Breast epithelium (tissue), 4 donors: Measurements from ENCODE around the gene RIF1. TPM values are rescaled to one million over a fixed set of nuclear protein-coding genes. Genes with fewer than 3 reads are reported as not detected.

Experiments
- DNase-seq, 2 donors: peaks; one replicate each; pipeline ENCODE4 v3.0.0-alpha.2; 2019; ENCODE audit warnings: low spot score in 2 of 2
- H3K27ac ChIP-seq, 2 donors: fragments of 200-600 bp; sonication (generic) in 1 of 2; one replicate each; pipeline ENCODE4 v1.5.1; 2016 to 2019; ENCODE audit warnings: mild to moderate bottlenecking in 1 of 2
- H3K27me3 ChIP-seq, 2 donors: fragments of 200-600 bp; sonication (generic) in 1 of 2; one replicate each; pipeline versions ENCODE4 v1.5.1 to v1.6.0; 2017 to 2019; ENCODE audit warnings: control low read depth in 1 of 2, mild to moderate bottlenecking in 1 of 2
- H3K36me3 ChIP-seq: fragments of 200-600 bp; one replicate; pipeline ENCODE4 v1.5.1; 2019
- H3K4me1 ChIP-seq, 2 donors: fragments of 200-600 bp; sonication (generic); one replicate each; pipeline ENCODE4 v1.5.1; 2016 to 2019; ENCODE audit warnings: control low read depth in 1 of 2
- H3K4me3 ChIP-seq, 3 donors: fragments of 200-600 bp; sonication (generic); 1 replicate in 2 of 3; 2 replicates in 1 of 3; pipeline ENCODE4 v1.5.1; 2016 to 2019; ENCODE audit warnings: mild to moderate bottlenecking in 3 of 3, moderate library complexity in 2 of 3
- H3K9me3 ChIP-seq, 2 donors: fragments of 200-600 bp; sonication (generic) in 1 of 2; one replicate each; pipeline ENCODE4 v1.5.1; 2016 to 2019; ENCODE audit warnings: control low read depth in 1 of 2
- CTCF ChIP-seq, 3 donors: fragments of 450-650 bp; IDR thresholded peaks; one replicate each; pipeline ENCODE4 v1.5.1; 2016 to 2017; ENCODE audit warnings: antibody characterized with exemption in 3 of 3, mild to moderate bottlenecking in 3 of 3, moderate library complexity in 3 of 3
- POLR2A ChIP-seq: fragments of 450-650 bp; IDR thresholded peaks from one replicate; pipeline ENCODE4 v1.6.1; 2016; ENCODE audit warnings: antibody characterized with exemption, mild to moderate bottlenecking, moderate library complexity
- POLR2AphosphoS5 ChIP-seq, 3 donors: sonication (generic); formaldehyde crosslinking; IDR thresholded peaks; one replicate each; pipeline ENCODE4 v1.6.1; 2017; ENCODE audit warnings: antibody characterized with exemption in 3 of 3
- intact Hi-C: fragments of 100-400 bp; cut with DNase I; formaldehyde crosslinking; loops from one replicate; pipeline ENCODE4 v1.15.1; 2023; ENCODE audit warnings: low total_unique reads
- total RNA-seq, 3 donors: library from RNA; depleted of rRNA; stranded (reverse); fragments of >200 nt; gene quantifications; one replicate each; pipeline ENCODE4 v1.1.0, GENCODE V29; 2016

The RIF1 gene
- total RNA-seq, 3 donors from 2014 or later, result 35.5 to 78.2 (median 50.5) TPM

- Histone ChIP-seq H3K27me3 (no peaks in the 10 kb centered on the region), H3K4me3 (no peak overlapping the region), H3K9me3 (no peaks in the 10 kb centered on the region), H3K4me1 (no peaks in the 10 kb centered on the region), H3K36me3 (no peaks in the 10 kb centered on the region), H3K27ac (no peak overlapping the region)
- DNase-seq, result no peak
- no peak for TF ChIP-seq POLR2AphosphoS5 (IDR thresholded peaks at IDR 0.05)
- intact Hi-C loops, result no loop called here
Measured at GRCh38 chr2:151486053-151486452, 76.4 kb downstream of the RIF1 start.

GRCh38 chr2:151490276-151490675 is 80.6 kb downstream of the RIF1 start:
- no peaks in the 10 kb centered on the region for H3K36me3 ChIP-seq
- no peak overlapping the region for H3K4me3 ChIP-seq
- intact Hi-C loops, result no loop called here
- H3K27ac ChIP-seq, result no peak overlapping the region
- no peaks in the 10 kb centered on the region for H3K9me3 ChIP-seq
- H3K4me1 ChIP-seq, result no peaks in the 10 kb centered on the region
- no peaks in the 10 kb centered on the region for H3K27me3 ChIP-seq
- TF ChIP-seq POLR2A, result no peak
- no peak for TF ChIP-seq CTCF (IDR thresholded peaks at IDR 0.05)
- no peak for TF ChIP-seq POLR2AphosphoS5 (IDR thresholded peaks at IDR 0.05)
- DNase-seq, result no peak

- H3K4me1 ChIP-seq, result no peaks in the 10 kb centered on the region
- H3K27ac ChIP-seq, result no peak overlapping the region
- no peaks in the 10 kb centered on the region for H3K9me3 ChIP-seq
- H3K4me3 ChIP-seq, result no peak overlapping the region
- TF ChIP-seq POLR2AphosphoS5 (IDR thresholded peaks at IDR 0.05) (no peak), CTCF (IDR thresholded peaks at IDR 0.05) (no peak), POLR2A (no peak)
- intact Hi-C loops, result no loop called here
- H3K27me3 ChIP-seq, result no peaks in the 10 kb centered on the region
- no peaks in the 10 kb centered on the region for H3K36me3 ChIP-seq
- no peak for DNase-seq
Measured at GRCh38 chr2:151491496-151491895, 81.8 kb downstream of the RIF1 start.

GRCh38 chr2:151498178-151498577 is 88.5 kb downstream of the RIF1 start:
- H3K36me3 ChIP-seq, result no peaks in the 10 kb centered on the region
- no peaks in the 10 kb centered on the region for H3K27me3 ChIP-seq
- no peak for DNase-seq
- no peak overlapping the region for H3K27ac ChIP-seq
- TF ChIP-seq POLR2A, result no peak
- no peak for TF ChIP-seq POLR2AphosphoS5 (IDR thresholded peaks at IDR 0.05)
- no peak for TF ChIP-seq CTCF (IDR thresholded peaks at IDR 0.05)
- intact Hi-C loops, result no loop called here
- H3K9me3 ChIP-seq, result no peaks in the 10 kb centered on the region
- H3K4me3 ChIP-seq, result no peak overlapping the region
- H3K4me1 ChIP-seq, result no peaks in the 10 kb centered on the region

GRCh38 chr2:151506170-151506569 is 96.5 kb downstream of the RIF1 start:
- TF ChIP-seq POLR2AphosphoS5 (IDR thresholded peaks at IDR 0.05), result no peak
- TF ChIP-seq POLR2A, result no peak
- no peak for TF ChIP-seq CTCF (IDR thresholded peaks at IDR 0.05)
- H3K27me3 ChIP-seq, result no peaks in the 10 kb centered on the region
- H3K9me3 ChIP-seq, result no peaks in the 10 kb centered on the region
- no peak overlapping the region for H3K27ac ChIP-seq
- no peaks in the 10 kb centered on the region for H3K36me3 ChIP-seq
- H3K4me3 ChIP-seq, result no peak overlapping the region
- intact Hi-C loops, result no loop called here
- DNase-seq, result no peak
- H3K4me1 ChIP-seq, result no peaks in the 10 kb centered on the region

GRCh38 chr2:151508519-151508918 is 98.8 kb downstream of the RIF1 start:
- no peak overlapping the region for H3K4me3 ChIP-seq
- no peaks in the 10 kb centered on the region for H3K36me3 ChIP-seq
- no peaks in the 10 kb centered on the region for H3K9me3 ChIP-seq
- no peaks in the 10 kb centered on the region for H3K27me3 ChIP-seq
- intact Hi-C loops, result no loop called here
- DNase-seq, result no peak
- no peak overlapping the region for H3K27ac ChIP-seq
- no peak for TF ChIP-seq POLR2A
- TF ChIP-seq POLR2AphosphoS5 (IDR thresholded peaks at IDR 0.05), result no peak
- TF ChIP-seq CTCF (IDR thresholded peaks at IDR 0.05), result no peak
- H3K4me1 ChIP-seq, result no peaks in the 10 kb centered on the region
